K562 (cell line): ENCODE data around the gene PYGM. TPM values are rescaled to one million over a fixed set of nuclear protein-coding genes. Genes with fewer than 3 reads are reported as not detected.

Source experiments
- ARID4B ChIP-seq: sonication (generic); formaldehyde crosslinking; IDR thresholded peaks from 2 replicates; pipeline ENCODE4 v1.8.0; 2022; ENCODE audit warnings: mild to moderate bottlenecking, missing genetic modification reagents
- BHLHE40 ChIP-seq: IDR thresholded peaks from 2 replicates; pipeline ENCODE4 v1.6.1; 2011; ENCODE audit warnings: low read length, improper control_type of control experiment
- CTCFL ChIP-seq: IDR thresholded peaks from 2 replicates; pipeline ENCODE4 v1.6.1; 2011; ENCODE audit warnings: borderline replicate concordance, low read depth, mild to moderate bottlenecking, moderate library complexity, low read length; ENCODE audit not compliant: insufficient read depth, poor library complexity, severe bottlenecking
- FOXP1 ChIP-seq: sonication (generic); formaldehyde crosslinking; IDR thresholded peaks from 2 replicates; pipeline ENCODE4 v1.8.0; 2022; ENCODE audit warnings: mild to moderate bottlenecking, missing genetic modification reagents
- HOXB6 ChIP-seq: fragments of 250-450 bp; sonication (Bioruptor Pico); IDR thresholded peaks from 2 replicates; pipeline ENCODE4 v1.5.1; 2022; ENCODE audit warnings: mild to moderate bottlenecking, borderline replicate concordance
- KLF1 ChIP-seq: fragments of 450-650 bp; IDR thresholded peaks from 2 replicates; pipeline ENCODE4 v1.6.1; 2016; ENCODE audit warnings: missing genetic modification characterization, missing compliant biosample characterization
- MAX ChIP-seq: sonication (generic); formaldehyde crosslinking; IDR thresholded peaks from 2 replicates; pipeline ENCODE4 v1.9.0; 2022; ENCODE audit warnings: mild to moderate bottlenecking, missing genetic modification reagents
- MNT ChIP-seq, 2 experiments: fragments of 450-650 bp; conservative IDR thresholded peaks; 2 replicates each; pipeline ENCODE4 v1.6.1; 2017; ENCODE audit warnings: mild to moderate bottlenecking in 2 of 2, moderate library complexity in 2 of 2
- POLR2H ChIP-seq: IDR thresholded peaks from 2 replicates; pipeline ENCODE4 v1.6.1; 2016; ENCODE audit warnings: missing genetic modification characterization, low read depth, mild to moderate bottlenecking, control low read depth, missing compliant biosample characterization, moderate library complexity
- YY1 ChIP-seq, 3 experiments: IDR thresholded peaks; 2 replicates each; pipeline ENCODE4 v1.6.1; 2011; ENCODE audit warnings: low read length in 2 of 3, mild to moderate bottlenecking in 2 of 3, moderate library complexity in 2 of 3, borderline replicate concordance in 1 of 3, control low read depth in 1 of 3, low read depth in 1 of 3; ENCODE audit not compliant: insufficient read depth in 3 of 3, insufficient replicate concordance in 2 of 3, control insufficient read depth in 1 of 3, insufficient read length in 1 of 3; ENCODE audit errors: extremely low read depth in 1 of 3
- ZBTB49 ChIP-seq: sonication (generic); formaldehyde crosslinking; IDR thresholded peaks from 2 replicates; pipeline ENCODE4 v1.8.0; 2022; ENCODE audit warnings: missing genetic modification reagents, mild to moderate bottlenecking, borderline replicate concordance
- ZNF444 ChIP-seq: fragments of 250-450 bp; sonication (Bioruptor Pico); IDR thresholded peaks from 2 replicates; pipeline ENCODE4 v1.4.0; 2020; ENCODE audit warnings: mild to moderate bottlenecking, moderate library complexity
- polyA plus RNA-seq, 8 experiments: library from polyadenylated mRNA; depleted of rRNA in 4 of 8; stranded (reverse) in 5 of 8; unstranded in 3 of 8; fragments of >200 nt; fragmentation: Nextera tagmentation in 2 of 8; fragmentation: Illumina TruSeq in 1 of 8; extraction: Ambion mirVana in 2 of 8; extraction: Trizol in 1 of 8; gene quantifications; 2 replicates each; pipeline versions ENCODE4 v1.2.1 to v1.2.3, GENCODE V29; 2011 to 2014; ENCODE audit warnings: inconsistent platforms in 1 of 8, missing spikeins in 1 of 8
- total RNA-seq, 7 experiments: library from RNA; depleted of rRNA in 6 of 7; stranded (reverse); fragments of >200 nt in 6 of 7; fragmentation: Illumina TruSeq in 2 of 7; extraction: Trizol in 2 of 7; gene quantifications; 2 replicates each; pipeline versions ENCODE4 v1.2.1 to v1.2.3, GENCODE V29; 2011 to 2021; ENCODE audit warnings: low replicate concordance in 1 of 7

PYGM gene
- total and polyA plus RNA-seq, 9 of the 15 experiments (the other 6 are each of a cell fraction or from before 2014, with no cell fraction given): 0.07 to 1.5 (median 0.68) TPM

GRCh38 chr11:64777449-64778222 is 17.9 kb upstream of the PYGM start (continued):
- TF ChIP-seq KLF1 (no peak), POLR2H (tag) (no peak), YY1 (IDR thresholded peaks at IDR 0.05; ENCODE audit: borderline replicate concordance in 1 of 3, control insufficient read depth in 1 of 3, extremely low read depth in 1 of 3, insufficient read depth in 3 of 3, insufficient read length in 1 of 3, insufficient replicate concordance in 2 of 3, low read depth in 1 of 3, low read length in 2 of 3) (no peak), FOXP1 (CRISPR knock-in tag) (0 out of 2 replicates have a peak, but pooled peaks have one; percentile 45), MAX (CRISPR knock-in tag) (0 out of 2 replicates have a peak, but pooled peaks have one; percentile 37), CTCFL (no peak), BHLHE40 (no peak), HOXB6 (CRISPR knock-in tag) (no peak), ZNF444 (no peak), ZBTB49 (CRISPR knock-in tag) (no peak), MNT (conservative IDR thresholded peaks at IDR 0.05) (0 out of 4 replicates have a peak, but pooled peaks of 1 of the 2 experiments have one; percentile 39), ARID4B (CRISPR knock-in tag) (peak; percentile 46; the same call in 1 of the 2 replicates)
